ENCODE measurements around the gene PICALM.
"Not testable (repeated sequence)": the region's sequence is repeated elsewhere in the genome, so short reads cannot be mapped to it uniquely, and the experiment has no call there.

Gene PICALM

GRCh38 chr11:86099874-86100273 lies 31.0 kb upstream of the PICALM start:
- no peak overlapping the region for H3K4me3 ChIP-seq (ENCODE audit: low read depth, low read length)
- TF ChIP-seq CTCF (IDR thresholded peaks at IDR 0.05; ENCODE audit: control insufficient read depth, extremely low read depth, insufficient read depth) = no peak
- peak; percentile 48 for DNase-seq (ENCODE audit: low read depth)

- no peak overlapping the region for H3K4me3 ChIP-seq (ENCODE audit: low read depth, low read length)
- DNase-seq (ENCODE audit: low read depth) = no peak
- no peak for TF ChIP-seq CTCF (IDR thresholded peaks at IDR 0.05; ENCODE audit: control insufficient read depth, extremely low read depth, insufficient read depth)
These were observed 29.1 kb upstream of the PICALM start for GRCh38 chr11:86097980-86098379.

GRCh38 chr11:86091566-86091965 lies 22.7 kb upstream of the PICALM start:
- TF ChIP-seq CTCF (IDR thresholded peaks at IDR 0.05; ENCODE audit: control insufficient read depth, extremely low read depth, insufficient read depth) = no peak
- no peak overlapping the region for H3K4me3 ChIP-seq (ENCODE audit: low read depth, low read length)
- DNase-seq (ENCODE audit: low read depth) = no peak

- H3K4me3 ChIP-seq (ENCODE audit: low read depth, low read length) = no peak overlapping the region
- TF ChIP-seq CTCF (IDR thresholded peaks at IDR 0.05; ENCODE audit: control insufficient read depth, extremely low read depth, insufficient read depth) = no peak
- no peak for DNase-seq (ENCODE audit: low read depth)
These were observed 22.2 kb upstream of the PICALM start for GRCh38 chr11:86091086-86091485.

- no peak for TF ChIP-seq CTCF (IDR thresholded peaks at IDR 0.05; ENCODE audit: control insufficient read depth, extremely low read depth, insufficient read depth)
- DNase-seq (ENCODE audit: low read depth) = no peak
- H3K4me3 ChIP-seq (ENCODE audit: low read depth, low read length) = no peak overlapping the region
These were observed 20.8 kb upstream of the PICALM start for GRCh38 chr11:86089659-86090058.

- DNase-seq (ENCODE audit: low read depth); H3K4me3 ChIP-seq (ENCODE audit: low read depth, low read length): not testable (repeated sequence)
These were observed 18.8 kb upstream of the PICALM start for GRCh38 chr11:86087688-86088087.

- H3K4me3 ChIP-seq (ENCODE audit: low read depth, low read length) = no peak overlapping the region
- DNase-seq (ENCODE audit: low read depth) = no peak
- TF ChIP-seq CTCF (IDR thresholded peaks at IDR 0.05; ENCODE audit: control insufficient read depth, extremely low read depth, insufficient read depth) = no peak
These were observed 18.4 kb upstream of the PICALM start for GRCh38 chr11:86087256-86087655.

GRCh38 chr11:86081455-86081854 lies 12.6 kb upstream of the PICALM start:
- TF ChIP-seq CTCF (IDR thresholded peaks at IDR 0.05; ENCODE audit: control insufficient read depth, extremely low read depth, insufficient read depth) = no peak
- DNase-seq (ENCODE audit: low read depth) = no peak
- no peak overlapping the region for H3K4me3 ChIP-seq (ENCODE audit: low read depth, low read length)

All from LNCaP clone FGC (cell line).